HUDEP-2 (cell line): Measurements from ENCODE around the gene HSD11B2.
A peak's percentile ranks its signal among the peaks of the same experiment; 100 is the strongest.

Experiments
- DNase-seq, 76 experiments: peaks; one replicate each; lab custom pipeline; 2025; ENCODE audit not compliant: unreplicated experiment in 76 of 76; lab: John Stamatoyannopoulos, UW

Gene HSD11B2

DNA sequence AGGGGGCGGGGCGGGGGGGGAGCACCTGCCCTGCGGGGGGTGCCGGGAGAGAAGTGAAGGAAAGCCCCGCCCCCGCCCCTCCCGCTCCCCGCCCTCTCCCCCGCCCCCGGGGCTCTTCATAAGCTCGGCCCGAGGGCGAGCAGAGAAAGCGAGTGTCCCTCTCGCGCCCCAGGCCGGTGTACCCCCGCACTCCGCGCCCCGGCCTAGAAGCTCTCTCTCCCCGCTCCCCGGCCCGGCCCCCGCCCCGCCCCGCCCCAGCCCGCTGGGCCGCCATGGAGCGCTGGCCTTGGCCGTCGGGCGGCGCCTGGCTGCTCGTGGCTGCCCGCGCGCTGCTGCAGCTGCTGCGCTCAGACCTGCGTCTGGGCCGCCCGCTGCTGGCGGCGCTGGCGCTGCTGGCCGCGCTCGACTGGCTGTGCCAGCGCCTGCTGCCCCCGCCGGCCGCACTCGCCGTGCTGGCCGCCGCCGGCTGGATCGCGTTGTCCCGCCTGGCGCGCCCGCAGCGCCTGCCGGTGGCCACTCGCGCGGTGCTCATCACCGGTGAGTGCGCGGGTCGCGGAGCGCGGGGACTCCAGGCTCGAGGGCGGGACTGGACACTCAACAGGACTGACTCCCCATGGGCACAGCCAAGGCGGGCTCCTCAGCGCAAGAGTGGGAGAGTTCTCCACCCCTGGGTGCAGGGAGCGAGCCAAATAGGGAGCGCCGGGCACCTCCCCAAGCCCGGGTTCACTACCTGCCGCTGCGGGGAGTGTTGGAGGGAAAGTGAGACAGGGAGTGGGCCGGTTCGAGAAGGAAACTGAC is at the start of gene HSD11B2:
TSS of gene HSD11B2 (plus strand) at position 145 of the 798 bp plus-strand sequence. CDS start at position 273, 128 bp downstream.
- DNase-seq, result peak in 34 of 76 experiments; percentile 5 to 70 (median 33)

DNA sequence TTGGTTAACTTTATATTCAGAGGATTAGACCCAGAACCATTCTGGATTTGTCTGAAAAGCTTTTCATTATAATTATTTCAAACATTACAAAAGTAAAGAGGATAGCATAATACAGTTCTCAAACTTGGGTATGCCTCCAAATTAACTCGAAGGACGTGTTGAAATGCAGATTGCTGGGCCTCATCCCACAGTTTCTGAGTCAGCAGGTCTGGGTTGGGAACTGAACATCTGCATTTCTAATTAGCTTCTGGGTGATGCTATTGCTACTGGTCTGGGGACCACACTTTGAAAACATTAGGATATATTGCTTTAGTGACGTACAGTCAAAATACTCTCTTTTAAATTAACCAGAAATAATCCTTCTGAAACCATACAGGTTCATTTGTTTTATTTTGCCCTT is 47.6 kb upstream of the HSD11B2 start:
- DNase-seq, result no peak

DNA sequence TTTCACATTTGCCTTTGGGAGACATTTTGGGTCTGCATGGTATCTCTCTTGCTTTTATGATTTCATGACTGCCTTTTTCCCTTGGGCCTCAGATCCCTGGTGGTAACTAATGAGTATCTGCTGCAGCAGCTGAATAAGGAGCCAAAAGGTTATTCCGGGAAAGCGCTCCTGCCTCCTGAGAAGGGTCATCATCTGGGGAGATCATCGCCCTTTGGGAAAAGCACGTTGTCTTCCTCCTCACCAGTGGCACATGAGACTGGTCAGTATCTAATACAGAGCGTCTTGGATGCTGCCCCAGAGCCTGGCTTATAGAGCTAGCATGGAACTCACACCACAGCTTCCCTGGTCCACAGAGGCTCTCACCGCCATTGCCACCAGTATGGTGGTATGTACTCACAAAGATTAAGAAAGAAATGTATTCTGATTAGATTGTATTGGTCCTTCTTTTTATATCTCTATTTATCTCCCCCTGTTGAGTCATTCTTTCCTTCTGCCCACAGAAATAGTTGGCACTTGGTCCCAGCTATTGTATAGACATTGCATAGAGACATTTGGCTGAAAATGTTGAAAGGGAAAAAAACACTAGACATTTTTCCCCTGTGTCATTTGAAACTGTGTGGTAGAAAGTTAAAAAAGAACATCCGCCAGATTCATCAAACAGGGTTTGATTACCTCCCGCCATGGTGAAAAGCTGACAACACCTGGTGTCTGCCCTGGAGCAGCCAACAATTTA is 46.0 kb upstream of the HSD11B2 start:
- DNase-seq, result peak in 2 of 76 experiments; percentile 16 to 21

DNA sequence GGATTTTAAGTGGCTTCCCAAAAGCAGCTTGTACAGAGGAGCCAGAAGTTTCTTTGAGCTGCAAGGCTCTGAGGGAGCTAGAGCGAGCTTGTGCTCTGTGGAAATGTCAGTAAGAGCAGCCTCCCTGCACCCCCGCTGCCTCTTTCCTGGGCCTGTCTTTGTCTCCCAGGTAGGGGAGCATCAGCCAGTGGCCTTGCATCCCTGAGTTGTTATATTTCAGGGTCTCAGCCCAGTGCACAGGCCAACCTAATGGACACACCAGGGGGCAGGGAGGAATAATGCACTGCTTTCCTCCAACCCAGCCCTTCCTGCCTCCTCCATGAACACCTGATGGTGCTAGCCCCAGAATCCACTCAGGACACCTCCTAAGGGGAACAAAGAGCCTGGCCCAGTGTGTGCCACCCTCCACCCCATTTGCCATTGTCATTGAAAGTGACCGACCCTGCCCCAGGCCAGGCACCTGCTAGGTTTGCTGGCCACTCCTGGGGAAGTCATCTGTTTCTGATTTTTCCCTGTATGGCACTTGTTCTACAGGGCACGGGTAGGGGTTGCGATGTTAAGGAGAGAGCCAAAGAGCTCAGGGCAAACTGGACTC is 44.0 kb upstream of the HSD11B2 start:
- DNase-seq, result no peak

DNA sequence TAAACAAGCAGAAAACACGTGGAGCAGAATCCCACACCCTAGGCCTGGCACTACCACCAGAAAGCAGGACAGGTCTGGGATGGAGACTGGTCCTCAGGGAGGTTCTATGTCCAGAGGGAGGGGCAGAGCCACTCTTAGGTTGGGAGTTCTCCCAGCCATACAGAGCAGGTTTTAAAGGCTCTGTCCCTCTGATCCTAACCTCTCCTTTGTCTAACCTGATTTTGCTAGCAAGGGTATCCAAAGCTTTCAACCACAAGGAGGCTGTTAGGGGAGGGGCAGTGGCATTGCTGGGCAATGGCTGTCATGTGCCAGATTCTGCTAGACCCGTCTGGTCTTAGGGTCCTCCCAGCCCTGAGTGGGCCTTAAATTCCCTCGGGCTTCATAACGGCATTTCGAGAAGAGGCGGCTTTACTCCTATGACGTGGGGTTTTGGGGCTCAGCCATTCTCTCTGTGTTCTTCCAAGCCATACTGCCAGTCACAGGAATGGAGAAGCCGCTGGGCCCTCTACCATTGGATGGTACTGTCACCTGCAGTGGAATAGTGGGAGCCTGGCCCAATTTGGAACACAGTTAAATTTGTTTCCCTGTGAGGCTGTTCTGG is 43.3 kb upstream of the HSD11B2 start:
- DNase-seq, result no peak

DNA sequence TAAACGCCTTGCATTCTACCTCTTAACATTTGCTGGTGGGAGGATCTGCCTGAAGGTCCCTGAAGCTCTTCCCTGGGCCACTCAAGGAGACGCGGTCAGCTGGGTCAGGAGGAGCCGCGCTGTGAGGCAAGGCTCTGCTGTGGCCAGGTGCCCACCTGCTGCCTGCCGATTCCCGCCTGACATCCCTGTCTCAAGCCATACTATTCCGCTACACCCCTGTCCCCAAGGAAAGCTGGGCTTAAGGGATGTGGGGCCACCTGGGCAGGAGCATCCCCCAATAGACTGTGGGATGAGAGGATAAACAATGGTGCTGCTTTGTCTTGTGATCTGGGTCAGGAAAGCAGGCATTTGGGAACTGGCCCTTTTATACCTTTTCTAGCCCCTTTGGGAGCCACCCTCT is 42.7 kb upstream of the HSD11B2 start:
- no peak for DNase-seq

DNA sequence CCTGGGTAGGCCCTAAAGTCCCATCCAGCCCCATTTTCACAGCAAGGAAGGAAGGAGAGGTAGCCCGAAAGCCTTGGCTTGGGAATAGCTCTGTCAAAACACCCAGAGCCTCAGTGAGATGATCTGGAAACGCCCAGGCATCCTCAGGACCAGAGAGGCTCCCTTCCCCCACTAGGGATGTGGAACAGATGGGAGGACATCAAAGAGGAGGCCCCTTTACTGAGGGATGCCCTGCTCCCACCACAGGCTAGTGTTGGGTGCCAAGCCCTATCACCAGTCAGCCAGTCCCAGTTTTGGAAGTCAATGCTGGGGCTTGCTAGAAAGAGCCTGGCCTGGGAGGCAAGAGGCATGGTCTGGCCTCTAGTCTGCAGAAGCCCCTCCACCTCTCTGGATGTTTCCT is 42.3 kb upstream of the HSD11B2 start:
- DNase-seq, result no peak

DNA sequence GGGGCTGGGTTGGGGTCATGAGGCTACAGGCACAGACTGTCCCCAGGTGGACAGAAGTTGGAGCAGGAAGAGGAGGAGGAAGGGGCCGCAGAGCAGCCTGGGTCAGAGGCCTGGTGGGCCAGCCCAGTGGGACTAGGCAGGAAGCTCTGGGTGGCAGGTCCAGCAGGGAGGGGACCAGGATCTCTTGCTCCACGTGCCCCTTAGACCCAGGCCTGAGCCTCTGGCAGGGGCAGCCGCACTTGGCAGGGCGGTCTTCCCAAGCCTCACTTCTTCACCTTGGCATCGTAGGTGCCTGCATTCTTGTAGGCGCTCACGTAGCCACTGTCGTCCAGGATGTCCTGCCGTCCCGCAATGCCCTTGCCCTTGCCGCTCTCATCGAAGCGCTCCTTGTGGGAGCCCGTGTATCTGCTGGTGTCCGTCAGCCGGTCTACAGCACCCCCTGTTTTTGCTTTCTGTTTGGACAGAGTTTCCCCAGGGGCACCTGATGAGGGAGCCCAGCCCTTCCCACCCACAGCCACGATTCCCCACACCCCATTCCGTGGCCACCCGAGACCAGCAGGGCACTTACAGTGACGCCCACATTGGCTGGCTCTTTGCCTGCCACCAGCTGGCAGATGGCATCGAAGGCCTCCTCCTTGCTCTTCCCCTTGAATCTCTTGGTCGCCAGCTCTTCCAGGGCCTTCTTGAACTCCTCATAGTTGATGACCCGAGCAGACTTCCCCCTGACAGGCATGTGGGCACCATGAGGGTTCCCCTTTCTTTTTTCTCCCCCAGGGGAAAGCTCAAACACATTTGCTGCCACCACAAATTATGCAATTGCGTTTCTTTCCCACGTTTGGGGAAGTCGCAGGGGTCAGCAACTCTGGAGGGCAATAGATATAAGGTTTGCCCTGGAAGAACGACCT is 40.8 kb upstream of the HSD11B2 start:
- no peak for DNase-seq

DNA sequence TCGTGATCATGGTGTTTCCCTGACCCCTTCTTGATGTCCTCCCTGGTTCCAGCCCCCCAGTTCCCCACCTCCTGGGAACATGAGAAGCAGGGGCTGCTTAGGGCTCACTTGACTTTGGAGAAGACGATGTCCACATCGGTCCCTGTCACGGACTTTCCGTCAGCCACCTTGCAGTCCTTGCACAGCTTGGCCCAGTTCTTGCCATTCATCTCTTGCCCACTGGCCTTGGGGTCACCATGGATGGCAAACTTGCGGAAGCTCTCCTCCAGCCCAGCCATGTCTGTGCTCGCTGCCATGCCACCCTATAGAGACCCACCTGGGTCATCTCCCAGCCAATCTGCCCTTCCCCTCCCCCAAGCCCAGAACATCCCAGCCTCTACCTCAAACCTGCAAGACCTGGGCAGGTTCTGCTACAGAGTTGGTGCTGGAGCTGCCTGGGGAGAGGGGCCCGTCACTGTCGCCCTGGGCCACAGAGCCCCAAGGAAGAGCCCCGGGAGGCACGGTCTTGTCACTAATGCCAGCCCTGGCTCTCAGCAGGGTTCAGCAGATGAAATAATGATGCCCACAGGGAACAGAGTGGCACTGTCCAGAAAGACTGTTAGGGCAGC is 40.0 kb upstream of the HSD11B2 start:
- no peak for DNase-seq

DNA sequence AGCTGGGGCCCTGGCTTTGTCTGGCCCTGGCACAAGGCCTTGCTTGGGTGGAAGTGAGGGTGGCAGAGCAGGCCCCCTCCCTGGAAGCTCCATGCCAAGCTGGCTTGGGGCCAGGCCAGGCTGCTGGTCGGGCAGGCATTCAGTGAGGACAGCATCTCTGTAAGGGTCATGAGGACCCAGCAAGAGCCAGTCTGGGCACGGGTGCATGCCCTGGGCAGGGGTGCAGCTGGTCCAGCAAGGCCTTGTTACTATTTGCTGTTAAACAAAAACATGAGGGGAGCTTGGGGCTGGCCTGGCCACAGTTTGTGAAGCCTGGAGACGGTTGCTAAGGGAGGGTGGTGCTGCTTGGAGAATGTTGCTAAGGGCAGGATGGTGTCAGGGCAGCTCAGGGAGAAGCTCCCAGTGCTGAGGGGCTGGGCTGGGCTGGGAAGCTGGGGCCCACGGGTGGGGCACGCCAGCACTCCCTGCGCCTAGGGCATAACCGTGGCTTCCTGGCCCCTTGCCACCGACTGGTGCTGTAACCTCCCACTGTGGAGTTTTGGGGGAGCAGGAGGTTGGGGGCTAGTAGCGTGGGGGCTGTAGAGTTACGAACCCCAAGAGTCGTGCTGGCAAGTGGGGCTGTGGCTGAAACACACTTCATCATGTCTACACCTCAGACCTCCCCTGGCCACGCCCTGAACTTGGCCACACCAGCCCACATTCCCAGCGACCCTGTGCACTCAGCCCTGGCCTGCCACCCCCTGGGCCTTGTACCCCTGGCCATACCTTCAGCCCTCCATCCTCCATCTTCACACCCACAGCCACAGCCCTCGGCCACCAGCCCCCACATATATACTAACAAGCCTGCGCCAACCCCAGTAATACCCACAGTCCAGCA is 39.3 kb upstream of the HSD11B2 start:
- DNase-seq, result no peak

DNA sequence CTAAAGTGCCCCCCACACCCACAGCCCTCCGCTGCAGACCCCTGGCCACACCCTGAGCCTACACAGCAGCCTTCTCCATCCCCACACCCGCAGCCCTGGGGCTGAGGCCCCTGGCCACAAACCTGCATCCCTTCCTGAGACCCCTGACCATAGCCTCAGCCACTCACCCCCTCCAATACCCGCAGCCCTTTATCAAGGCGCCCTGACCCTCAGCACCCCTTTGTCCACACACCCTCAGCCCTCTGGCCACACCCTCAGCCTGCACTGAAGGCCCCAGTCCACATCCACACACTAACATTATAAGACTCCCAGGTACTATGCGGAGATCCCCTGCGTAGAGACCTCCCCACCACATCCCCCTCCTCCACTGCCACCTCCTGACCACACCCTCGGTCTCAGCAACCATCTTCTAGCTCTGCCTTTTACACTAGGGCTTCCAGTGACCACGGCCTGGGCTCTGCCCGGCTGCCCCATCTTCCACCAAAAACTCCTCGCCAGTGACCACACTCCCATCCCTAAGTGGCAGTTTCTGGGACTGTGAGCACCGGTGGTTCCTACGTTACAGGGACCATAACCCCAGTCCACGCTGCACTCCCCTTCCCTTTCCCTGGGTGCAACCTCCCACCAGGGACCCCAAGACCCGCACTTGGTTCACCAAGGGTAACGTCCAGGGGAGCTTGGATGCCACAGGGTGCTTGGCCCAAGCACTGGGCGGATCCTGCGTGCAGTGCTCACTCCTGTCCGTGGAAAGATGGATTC is 38.4 kb upstream of the HSD11B2 start:
- no peak for DNase-seq

DNA sequence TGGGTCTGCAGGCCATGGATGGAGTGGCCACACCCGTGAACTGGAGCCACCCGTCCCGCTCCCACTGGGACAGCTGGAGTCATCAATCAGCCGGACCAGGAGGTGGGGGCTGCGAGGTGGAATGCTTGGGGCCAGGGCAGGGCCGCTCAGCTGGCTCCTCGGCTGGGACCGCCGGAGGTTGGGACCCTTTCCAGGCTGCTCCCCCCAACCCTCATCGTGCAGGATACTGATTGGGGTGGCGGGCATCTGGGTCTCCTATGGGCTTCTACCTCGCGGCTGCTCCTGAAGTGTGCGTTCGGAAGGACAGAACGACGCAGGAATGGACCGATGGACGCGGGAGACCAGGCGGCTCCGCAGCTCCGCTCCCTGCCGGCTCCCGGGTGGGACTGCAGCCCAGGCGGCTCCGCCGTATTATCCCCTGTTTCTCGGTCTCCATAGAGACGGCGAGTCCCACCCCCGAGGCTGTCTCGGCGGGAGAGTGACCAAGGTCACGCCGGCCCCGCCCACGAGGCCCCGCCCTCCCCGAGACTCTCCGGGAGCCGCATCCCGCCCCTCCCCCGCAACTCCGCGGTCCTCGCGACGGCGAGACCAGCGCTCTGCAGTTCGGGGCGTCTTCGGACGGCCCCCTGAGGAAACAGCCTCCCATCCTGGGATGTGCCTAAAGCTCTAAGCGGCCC is 37.7 kb upstream of the HSD11B2 start, which contains the start of gene TPPP3:
TSS of gene TPPP3 (minus strand) at position 388 of the 677 bp plus-strand sequence. CDS start 2,387 bp downstream, outside the sequence.
- DNase-seq, result peak in 30 of 76 experiments; percentile 7 to 35 (median 17)

DNA sequence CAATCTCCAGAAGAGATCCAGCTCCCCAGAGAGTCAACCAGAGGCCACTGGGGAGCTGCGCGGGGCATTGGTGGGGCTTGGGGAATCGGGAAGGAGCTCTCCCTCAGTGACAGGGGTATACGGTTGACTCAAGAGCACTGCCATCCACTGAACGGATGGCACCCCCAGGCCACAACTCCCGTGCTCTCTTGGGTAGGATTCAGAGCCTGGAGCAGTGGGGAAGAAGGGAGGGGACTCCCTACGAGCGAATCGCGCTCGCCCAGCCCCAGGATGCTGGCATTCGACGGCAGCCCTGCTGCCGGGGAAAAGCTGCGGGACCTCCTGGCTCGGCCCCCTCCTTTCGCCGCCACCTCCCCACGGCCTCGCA is 37.1 kb upstream of the HSD11B2 start:
- no peak for DNase-seq

DNA sequence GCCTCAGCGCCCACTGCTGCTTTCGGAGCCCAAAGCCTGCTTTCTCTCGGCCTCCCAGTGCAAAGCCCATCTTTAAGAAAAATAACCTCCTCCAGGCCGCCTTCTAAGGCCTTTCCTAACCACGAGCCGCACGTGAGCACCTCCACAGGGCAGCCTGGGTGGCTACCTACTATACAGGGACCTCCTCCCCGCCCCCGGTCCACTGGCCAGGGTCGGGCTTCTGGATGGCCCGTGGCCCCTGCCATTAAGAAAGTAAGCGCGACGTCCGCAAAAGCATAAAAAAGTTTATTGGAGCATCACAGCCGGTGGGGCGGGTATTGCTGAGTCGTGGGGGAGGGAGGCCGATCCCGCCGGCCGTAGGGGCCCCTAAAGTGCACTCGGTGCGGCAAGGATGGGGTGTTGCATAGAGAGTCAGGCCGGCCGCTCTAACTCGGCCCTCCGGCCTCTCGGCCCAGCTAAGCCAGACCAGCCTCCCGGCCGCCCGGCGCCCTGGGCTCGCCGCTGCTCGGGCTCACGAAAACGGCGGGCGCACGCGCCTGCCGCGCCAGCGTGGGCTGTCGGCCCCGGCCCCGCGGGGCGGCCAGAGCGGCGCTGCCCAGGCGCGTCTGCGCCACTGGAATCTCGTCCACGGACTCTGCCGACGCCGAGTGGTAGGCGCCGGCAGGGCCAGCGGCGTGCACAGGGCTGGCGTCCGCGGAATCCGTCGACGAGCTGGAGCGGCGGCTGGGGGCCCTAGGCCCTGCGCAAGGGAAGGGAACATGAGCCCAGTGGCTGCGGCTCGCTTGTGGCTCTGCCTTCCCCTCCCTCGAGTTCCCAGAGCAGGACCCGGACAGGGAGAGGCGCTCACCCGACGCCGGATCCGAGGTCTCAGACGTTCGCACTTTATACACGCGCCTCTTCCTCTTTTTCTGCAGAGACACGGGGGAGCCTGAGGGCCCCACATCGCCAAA is 36.5 kb upstream of the HSD11B2 start:
- DNase-seq, result no peak

DNA sequence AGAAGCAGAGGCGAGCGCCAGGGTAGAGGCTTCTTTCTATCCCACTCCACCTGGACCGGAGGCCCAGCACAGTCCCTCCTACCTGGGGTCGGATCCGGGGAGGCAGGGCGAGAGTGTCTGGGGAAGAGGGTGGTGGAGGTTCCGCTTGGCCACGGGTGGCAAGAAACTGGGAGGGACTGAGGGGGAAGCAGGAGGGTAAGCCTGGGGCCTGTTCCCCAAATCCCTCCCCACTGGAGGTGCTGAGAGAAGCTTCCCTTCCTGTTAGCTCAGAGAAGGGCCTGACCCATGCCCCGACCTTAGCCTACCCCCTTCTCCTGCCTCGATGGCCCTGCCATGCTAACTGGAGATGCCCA is 35.8 kb upstream of the HSD11B2 start:
- no peak for DNase-seq

DNA sequence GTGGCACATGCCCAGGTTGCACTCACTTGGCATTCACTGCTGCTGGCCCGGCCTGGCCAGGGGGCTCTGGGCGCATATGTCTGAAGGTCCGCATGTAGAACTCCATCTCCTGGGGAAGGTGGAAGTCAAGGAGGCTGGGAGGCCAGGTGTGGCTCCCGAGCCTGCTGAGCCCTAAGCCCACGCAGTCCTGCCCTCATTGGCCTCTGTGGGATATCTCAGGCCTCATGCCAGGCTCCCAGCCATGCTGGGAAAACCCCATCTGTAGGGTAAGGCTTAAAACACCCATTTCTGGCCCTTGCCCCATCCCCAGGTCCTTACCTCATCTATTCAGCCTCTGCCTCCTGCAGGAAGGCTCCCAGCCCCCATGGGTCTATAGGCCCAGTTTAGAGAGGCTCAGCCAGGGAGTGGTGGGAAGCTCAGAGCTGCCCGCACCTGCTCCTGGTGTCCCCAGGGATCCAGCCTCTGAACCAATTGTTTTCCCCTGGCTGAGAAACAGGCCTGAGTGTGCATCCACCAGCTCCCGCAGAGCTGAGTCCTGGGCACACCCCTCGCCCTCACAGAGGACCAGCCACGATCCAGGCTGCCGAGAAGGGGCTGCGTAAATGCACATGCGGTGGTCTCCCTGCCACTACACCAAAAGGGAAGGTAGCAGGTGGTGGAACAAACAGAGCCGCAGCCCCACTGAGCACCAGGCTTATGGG is 35.3 kb upstream of the HSD11B2 start:
- no peak for DNase-seq
